Breast epithelium (tissue), 4 donors: ENCODE results near the gene ARNT2. TPM values are rescaled to one million over a fixed set of nuclear protein-coding genes. Genes with fewer than 3 reads are reported as not detected.
"Not testable (repeated sequence)": the region's sequence is repeated elsewhere in the genome, so short reads cannot be mapped to it uniquely, and the experiment has no call there.

Source experiments
- DNase-seq, 2 donors: peaks; one replicate each; pipeline ENCODE4 v3.0.0-alpha.2; 2019; ENCODE audit warnings: low spot score in 2 of 2
- H3K27ac ChIP-seq, 2 donors: fragments of 200-600 bp; sonication (generic) in 1 of 2; one replicate each; pipeline ENCODE4 v1.5.1; 2016 to 2019; ENCODE audit warnings: mild to moderate bottlenecking in 1 of 2
- H3K27me3 ChIP-seq, 2 donors: fragments of 200-600 bp; sonication (generic) in 1 of 2; one replicate each; pipeline versions ENCODE4 v1.5.1 to v1.6.0; 2017 to 2019; ENCODE audit warnings: control low read depth in 1 of 2, mild to moderate bottlenecking in 1 of 2
- H3K36me3 ChIP-seq: fragments of 200-600 bp; one replicate; pipeline ENCODE4 v1.5.1; 2019
- H3K4me1 ChIP-seq, 2 donors: fragments of 200-600 bp; sonication (generic); one replicate each; pipeline ENCODE4 v1.5.1; 2016 to 2019; ENCODE audit warnings: control low read depth in 1 of 2
- H3K4me3 ChIP-seq, 3 donors: fragments of 200-600 bp; sonication (generic); 1 replicate in 2 of 3; 2 replicates in 1 of 3; pipeline ENCODE4 v1.5.1; 2016 to 2019; ENCODE audit warnings: mild to moderate bottlenecking in 3 of 3, moderate library complexity in 2 of 3
- H3K9me3 ChIP-seq, 2 donors: fragments of 200-600 bp; sonication (generic) in 1 of 2; one replicate each; pipeline ENCODE4 v1.5.1; 2016 to 2019; ENCODE audit warnings: control low read depth in 1 of 2
- CTCF ChIP-seq, 3 donors: fragments of 450-650 bp; IDR thresholded peaks; one replicate each; pipeline ENCODE4 v1.5.1; 2016 to 2017; ENCODE audit warnings: antibody characterized with exemption in 3 of 3, mild to moderate bottlenecking in 3 of 3, moderate library complexity in 3 of 3
- POLR2A ChIP-seq: fragments of 450-650 bp; IDR thresholded peaks from one replicate; pipeline ENCODE4 v1.6.1; 2016; ENCODE audit warnings: antibody characterized with exemption, mild to moderate bottlenecking, moderate library complexity
- POLR2AphosphoS5 ChIP-seq, 3 donors: sonication (generic); formaldehyde crosslinking; IDR thresholded peaks; one replicate each; pipeline ENCODE4 v1.6.1; 2017; ENCODE audit warnings: antibody characterized with exemption in 3 of 3
- intact Hi-C: fragments of 100-400 bp; cut with DNase I; formaldehyde crosslinking; loops from one replicate; pipeline ENCODE4 v1.15.1; 2023; ENCODE audit warnings: low total_unique reads
- total RNA-seq, 3 donors: library from RNA; depleted of rRNA; stranded (reverse); fragments of >200 nt; gene quantifications; one replicate each; pipeline ENCODE4 v1.1.0, GENCODE V29; 2016

The ARNT2 gene
- total RNA-seq, 3 donors from 2014 or later: 5.9 to 8.5 (median 7.0) TPM

GRCh38 chr15:80639168-80639555 lies 235.0 kb downstream of the ARNT2 start:
- Histone ChIP-seq H3K27ac (no peak overlapping the region), H3K36me3 (no peaks in the 10 kb centered on the region), H3K9me3 (peaks cover 5 to 12% of the 10 kb centered on the region in 2 donors), H3K27me3 (no peaks in the 10 kb centered on the region), H3K4me3 (no peak overlapping the region), H3K4me1 (no peaks in the 10 kb centered on the region)
- DNase-seq: no peak
- TF ChIP-seq CTCF (IDR thresholded peaks at IDR 0.05): no peak
- TF ChIP-seq POLR2A: no peak
- no peak for TF ChIP-seq POLR2AphosphoS5 (IDR thresholded peaks at IDR 0.05)
- intact Hi-C loops: no loop called here

DNA sequence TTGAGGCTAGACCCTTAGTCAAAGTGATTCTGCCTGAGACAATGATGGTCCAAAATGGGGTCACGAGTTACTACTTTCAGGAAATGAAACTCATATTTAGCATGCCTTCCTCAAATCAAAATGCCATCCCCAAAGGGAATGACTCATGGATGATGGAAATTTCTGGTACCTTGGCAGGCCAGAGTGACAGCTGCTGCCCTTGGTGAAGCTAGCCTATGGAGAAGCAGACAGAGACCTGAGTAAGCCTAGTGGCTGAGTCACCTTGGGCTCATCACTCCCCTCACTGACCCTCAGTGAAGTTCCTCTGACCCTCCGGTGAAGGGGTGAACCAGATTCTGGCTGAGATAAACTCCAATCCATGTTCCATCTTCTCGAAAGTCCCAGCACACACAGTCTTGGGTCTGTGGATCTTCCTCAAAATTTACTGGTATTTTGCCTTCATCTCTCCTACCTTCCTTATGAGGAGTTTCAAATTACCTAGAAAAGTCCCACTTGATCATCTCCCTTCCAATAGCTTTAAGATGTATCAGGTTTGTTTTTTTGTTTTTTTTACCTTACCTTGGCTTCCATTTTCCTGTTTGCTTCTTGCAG lies 236.4 kb downstream of the ARNT2 start:
- no peak for DNase-seq
- no peaks in the 10 kb centered on the region for H3K36me3 ChIP-seq
- intact Hi-C loops: no loop called here

DNA sequence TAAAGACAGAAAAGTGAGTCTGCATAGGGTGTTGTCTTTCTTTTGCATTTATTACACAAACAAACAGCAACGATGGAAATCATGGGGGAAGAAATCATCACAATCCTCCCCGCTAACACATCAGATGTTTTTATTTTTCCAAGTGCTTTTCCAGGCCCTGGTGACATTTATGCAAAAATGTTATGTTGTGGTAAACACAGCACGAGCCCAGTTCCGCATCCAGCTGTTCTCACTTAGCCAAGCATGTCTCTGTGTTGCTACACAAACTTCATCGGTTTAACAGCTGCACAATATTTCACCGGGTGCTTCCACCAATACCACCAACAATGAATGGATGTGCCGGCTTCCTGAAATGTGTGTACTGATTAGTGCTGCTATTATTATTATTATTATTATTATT lies 237.2 kb downstream of the ARNT2 start:
- H3K4me3 ChIP-seq: no peak overlapping the region
- H3K9me3 ChIP-seq: peaks cover 5 to 12% of the 10 kb centered on the region in 2 donors
- H3K27me3 ChIP-seq: no peaks in the 10 kb centered on the region
- no peaks in the 10 kb centered on the region for H3K4me1 ChIP-seq
- DNase-seq: no peak
- intact Hi-C loops: no loop called here
- TF ChIP-seq POLR2A (no peak), CTCF (IDR thresholded peaks at IDR 0.05) (no peak), POLR2AphosphoS5 (IDR thresholded peaks at IDR 0.05) (no peak)
- no peak overlapping the region for H3K27ac ChIP-seq
- H3K36me3 ChIP-seq: no peaks in the 10 kb centered on the region

More for the DNA sequence above, 236.4 kb downstream of the ARNT2 start:
- no peak overlapping the region for H3K4me3 ChIP-seq
- H3K4me1 ChIP-seq: no peaks in the 10 kb centered on the region
- H3K27me3 ChIP-seq: no peaks in the 10 kb centered on the region
- no peak for TF ChIP-seq POLR2A
- no peak for TF ChIP-seq POLR2AphosphoS5 (IDR thresholded peaks at IDR 0.05)
- no peak for TF ChIP-seq CTCF (IDR thresholded peaks at IDR 0.05)
- H3K27ac ChIP-seq: no peak overlapping the region
- peaks cover 5 to 12% of the 10 kb centered on the region in 2 donors for H3K9me3 ChIP-seq

DNA sequence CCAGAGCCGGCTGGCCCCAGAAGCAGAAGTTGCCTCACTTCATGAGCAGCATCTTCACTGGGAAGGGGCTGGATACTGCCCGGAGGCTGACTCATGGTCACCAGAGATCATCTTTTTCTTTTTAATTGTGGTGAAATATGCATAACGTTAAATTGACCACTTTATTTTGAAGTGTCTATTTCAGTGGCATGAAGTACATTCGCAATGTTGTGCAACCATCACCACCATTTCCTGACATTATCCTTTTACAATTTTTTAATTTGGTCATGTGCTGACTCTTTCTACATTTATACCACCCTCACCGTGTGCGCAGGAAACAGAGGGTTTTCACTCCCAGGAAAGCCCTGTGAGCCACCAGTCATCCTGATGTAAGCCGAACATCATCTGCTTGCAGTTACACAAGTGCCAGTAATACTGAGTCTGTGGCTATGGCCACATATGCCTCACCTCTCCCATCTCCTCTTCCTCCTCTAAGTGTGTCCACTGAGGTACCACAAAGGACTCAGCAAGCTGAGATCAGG lies 239.3 kb downstream of the ARNT2 start:
- intact Hi-C loops: no loop called here
- Histone ChIP-seq H3K27ac (no peak overlapping the region), H3K9me3 (peaks cover 12% of the 10 kb centered on the region in 2 donors), H3K4me1 (no peaks in the 10 kb centered on the region), H3K27me3 (no peaks in the 10 kb centered on the region), H3K4me3 (no peak overlapping the region), H3K36me3 (no peaks in the 10 kb centered on the region)
- no peak for DNase-seq
- TF ChIP-seq CTCF (IDR thresholded peaks at IDR 0.05) (no peak), POLR2A (no peak), POLR2AphosphoS5 (IDR thresholded peaks at IDR 0.05) (no peak)

- Histone ChIP-seq H3K27me3 (no peaks in the 10 kb centered on the region), H3K4me1 (no peaks in the 10 kb centered on the region), H3K4me3 (no peak overlapping the region), H3K9me3 (peaks cover 8 to 12% of the 10 kb centered on the region in 2 donors), H3K27ac (no peak overlapping the region), H3K36me3 (no peaks in the 10 kb centered on the region)
- intact Hi-C loops: no loop called here
- no peak for TF ChIP-seq CTCF (IDR thresholded peaks at IDR 0.05)
- no peak for TF ChIP-seq POLR2AphosphoS5 (IDR thresholded peaks at IDR 0.05)
- TF ChIP-seq POLR2A: no peak
- DNase-seq: no peak
Observed at GRCh38 chr15:80645494-80646065, 241.4 kb downstream of the ARNT2 start.

GRCh38 chr15:80647424-80647823 lies 243.2 kb downstream of the ARNT2 start:
- H3K4me3 ChIP-seq, H3K4me1 ChIP-seq, H3K27me3 ChIP-seq, intact Hi-C loops, DNase-seq, H3K36me3 ChIP-seq, H3K27ac ChIP-seq: not testable (repeated sequence)
- peaks cover 13 to 15% of the 10 kb centered on the region in 2 donors for H3K9me3 ChIP-seq
